OCI-LY7 (cell line): ENCODE data around the gene SMIM10L2A. TPM values are rescaled to one million over a fixed set of nuclear protein-coding genes. Genes with fewer than 3 reads are reported as not detected.

ENCODE experiments used
- BruUV-seq: library from RNA; stranded (reverse); fragments of 400-500 nt; replicated peaks from 2 replicates; lab custom pipeline; 2021; lab: Mats Ljungman, UMichigan
- CTCF ChIA-PET: fragments of 300-600 bp; sonication (Branson Sonifier 250); formaldehyde crosslinking; loops from one replicate; lab custom pipeline; 2022; ENCODE audit warnings: antibody characterized with exemption; ENCODE audit not compliant: unreplicated experiment; lab: Charles Lee
- POLR2A ChIA-PET: fragments of 300-600 bp; sonication (Branson Sonifier 250); formaldehyde crosslinking; loops from one replicate; lab custom pipeline; 2022; ENCODE audit warnings: antibody characterized with exemption; lab: Charles Lee
- DNase-seq: peaks from one replicate; pipeline ENCODE4 v3.0.0-alpha.2; 2015; ENCODE audit warnings: low spot score
- H2AFZ ChIP-seq: fragments of 200-600 bp; sonication (generic), shearing (Covaris generic); 2 replicates; pipeline ENCODE4 v1.6.1; 2014; ENCODE audit warnings: mild to moderate bottlenecking, antibody characterized with exemption, low read length, moderate library complexity
- H3K27ac ChIP-seq: fragments of 200-600 bp; sonication (generic); 2 replicates; pipeline ENCODE4 v1.5.1; 2014; ENCODE audit warnings: mixed run types, low read depth, mild to moderate bottlenecking, moderate library complexity, low read length, inconsistent platforms; ENCODE audit not compliant: poor library complexity, severe bottlenecking
- H3K36me3 ChIP-seq: fragments of 200-600 bp; sonication (generic); 2 replicates; pipeline ENCODE4 v1.6.1; 2014; ENCODE audit warnings: mild to moderate bottlenecking, antibody characterized with exemption, low read length, moderate library complexity, mixed read lengths; ENCODE audit not compliant: insufficient read depth
- H3K4me1 ChIP-seq: fragments of 200-600 bp; sonication (generic); 2 replicates; pipeline ENCODE4 v1.5.1; 2014; ENCODE audit warnings: mild to moderate bottlenecking, low read length; ENCODE audit not compliant: insufficient read depth, poor library complexity, severe bottlenecking
- H3K4me2 ChIP-seq: fragments of 200-600 bp; sonication (generic); 2 replicates; pipeline ENCODE4 v1.6.1; 2014; ENCODE audit warnings: mild to moderate bottlenecking, low read length
- H3K4me3 ChIP-seq: fragments of 200-600 bp; sonication (generic); 2 replicates; pipeline ENCODE4 v1.5.1; 2014; ENCODE audit warnings: mild to moderate bottlenecking, low read depth, low read length; ENCODE audit not compliant: poor library complexity, severe bottlenecking
- H3K79me2 ChIP-seq: fragments of 200-600 bp; sonication (generic); 2 replicates; pipeline ENCODE4 v1.6.1; 2016; ENCODE audit warnings: low read depth, mild to moderate bottlenecking, low read length, moderate library complexity, mixed read lengths; ENCODE audit not compliant: insufficient read depth
- H3K9me2 ChIP-seq: fragments of 200-600 bp; sonication (generic); 2 replicates; pipeline ENCODE4 v1.6.1; 2016; ENCODE audit warnings: mild to moderate bottlenecking, low read length, mixed read lengths; ENCODE audit not compliant: insufficient read depth
- H3K9me3 ChIP-seq: fragments of 200-600 bp; sonication (generic); 2 replicates; pipeline ENCODE4 v1.6.1; 2014; ENCODE audit warnings: mild to moderate bottlenecking, mixed run types, low read length, mixed read lengths
- H4K20me1 ChIP-seq: fragments of 200-600 bp; sonication (generic); 2 replicates; pipeline ENCODE4 v1.6.1; 2014; ENCODE audit warnings: mild to moderate bottlenecking, antibody characterized with exemption, low read length, moderate library complexity, mixed read lengths; ENCODE audit not compliant: insufficient read depth
- CTCF ChIP-seq: fragments of 200-600 bp; sonication (generic); conservative IDR thresholded peaks from 2 replicates; pipeline ENCODE4 v1.5.1; 2014; ENCODE audit warnings: mild to moderate bottlenecking, antibody characterized with exemption, low read length, moderate library complexity, mixed read lengths
- EZH2phosphoT487 ChIP-seq: fragments of 200-600 bp; sonication (generic); IDR thresholded peaks from 2 replicates; pipeline ENCODE4 v1.6.1; 2018; ENCODE audit warnings: low read depth, borderline replicate concordance, mild to moderate bottlenecking, mixed run types, antibody characterized with exemption, low read length, moderate library complexity, mixed read lengths
- intact Hi-C: fragments of 100-400 bp; cut with micrococcal nuclease; formaldehyde crosslinking; loops from one replicate; pipeline ENCODE4 v1.10.0; 2022; ENCODE audit not compliant: unreplicated experiment
- small RNA-seq: library from RNA; depleted of rRNA; stranded (forward); fragments of <200 nt; gene quantifications from one replicate; pipeline ENCODE3, GENCODE V24; 2014
- total RNA-seq, 2 experiments: library from RNA; depleted of rRNA in 1 of 2; stranded (reverse); fragments of >200 nt in 1 of 2; shearing (Covaris generic) in 1 of 2; gene quantifications; 2 replicates each; pipeline ENCODE4 v1.2.3, GENCODE V29; 2014 to 2022

The SMIM10L2A gene
- total RNA-seq, 2 experiments from 2014 or later: 0.19 TPM; not detected in 1

GRCh38 chrX:135476378-135476777 is 54.6 kb downstream of the SMIM10L2A start:
- no peak overlapping the region for H3K27ac ChIP-seq
- H3K36me3 ChIP-seq: no peaks in the 10 kb centered on the region
- no peaks in the 10 kb centered on the region for H3K9me3 ChIP-seq
- H3K4me2 ChIP-seq: no peak overlapping the region
- ChIA-PET CTCF (no interaction called here), POLR2A (no interaction called here)
- H2AFZ ChIP-seq: no peak overlapping the region
- intact Hi-C loops: no loop called here
- H3K4me3 ChIP-seq: no peak overlapping the region
- no peak for TF ChIP-seq EZH2phosphoT487
- no peak for TF ChIP-seq CTCF
- no peaks in the 10 kb centered on the region for H4K20me1 ChIP-seq
- no TSS peak for BruUV-seq
- H3K79me2 ChIP-seq: no peaks in the 10 kb centered on the region
- no peaks in the 10 kb centered on the region for H3K4me1 ChIP-seq
- no peak for DNase-seq
- no peaks in the 10 kb centered on the region for H3K9me2 ChIP-seq

GRCh38 chrX:135477576-135477975 is 55.8 kb downstream of the SMIM10L2A start:
- H3K27ac ChIP-seq: no peak overlapping the region
- no peak overlapping the region for H3K4me3 ChIP-seq
- H2AFZ ChIP-seq: no peak overlapping the region
- peak; percentile 60 for TF ChIP-seq CTCF
- no peak for TF ChIP-seq EZH2phosphoT487
- H3K36me3 ChIP-seq: no peaks in the 10 kb centered on the region
- no peaks in the 10 kb centered on the region for H3K79me2 ChIP-seq
- H3K9me3 ChIP-seq: no peaks in the 10 kb centered on the region
- H3K4me1 ChIP-seq: no peaks in the 10 kb centered on the region
- no peaks in the 10 kb centered on the region for H3K9me2 ChIP-seq
- ChIA-PET POLR2A (no interaction called here), CTCF (no interaction called here)
- no TSS peak for BruUV-seq
- DNase-seq: peak; percentile 24
- intact Hi-C loops: no loop called here
- no peaks in the 10 kb centered on the region for H4K20me1 ChIP-seq
- no peak overlapping the region for H3K4me2 ChIP-seq

Small RNA genes lying within 50 kb of the gene (small RNA-seq; reads per million reads assigned to genes)
- gene RNA5SP515: 0.21 reads per million

Other genes with a start within 250 kb of the SMIM10L2A start
- not detected in 2 replicates for gene ETDA, start 169.9 kb upstream of the SMIM10L2A start, total RNA-seq (2014; rRNA removed; shearing (Covaris generic))
- gene ETDA, start 169.9 kb upstream of the SMIM10L2A start, total RNA-seq (2022): not detected in 2 replicates
- gene ETDC, start 112.5 kb upstream of the SMIM10L2A start, total RNA-seq (2014; rRNA removed; shearing (Covaris generic)): not detected in 2 replicates
- not detected in 2 replicates for gene ETDC, start 112.5 kb upstream of the SMIM10L2A start, total RNA-seq (2022)
- gene ZNF75D, start 77.8 kb upstream of the SMIM10L2A start, total RNA-seq (2014; rRNA removed; shearing (Covaris generic)): 7.4 and 8.0 TPM in 2 replicates
- 6.3 and 6.8 TPM in 2 replicates for gene ZNF75D, start 77.8 kb upstream of the SMIM10L2A start, total RNA-seq (2022)
- 3.3 and 3.7 TPM in 2 replicates for gene ZNF449, start 77.1 kb upstream of the SMIM10L2A start, total RNA-seq (2014; rRNA removed; shearing (Covaris generic))
- 3.9 and 4.5 TPM in 2 replicates for gene ZNF449, start 77.1 kb upstream of the SMIM10L2A start, total RNA-seq (2022)
- 13.0 and 15.6 TPM in 2 replicates for gene INTS6L, start 98.7 kb downstream of the SMIM10L2A start, total RNA-seq (2014; rRNA removed; shearing (Covaris generic))
- gene INTS6L, start 98.7 kb downstream of the SMIM10L2A start, total RNA-seq (2022): 13.9 and 16.4 TPM in 2 replicates